Stimulated activated naive CD4-positive, alpha-beta T cell (primary cell): ENCODE measurements around the gene UBE2G2.

ENCODE experiments used
- DNase-seq, 6 experiments: peaks; one replicate each; lab custom pipeline; 2025; lab: John Stamatoyannopoulos, UW

Gene UBE2G2

DNA sequence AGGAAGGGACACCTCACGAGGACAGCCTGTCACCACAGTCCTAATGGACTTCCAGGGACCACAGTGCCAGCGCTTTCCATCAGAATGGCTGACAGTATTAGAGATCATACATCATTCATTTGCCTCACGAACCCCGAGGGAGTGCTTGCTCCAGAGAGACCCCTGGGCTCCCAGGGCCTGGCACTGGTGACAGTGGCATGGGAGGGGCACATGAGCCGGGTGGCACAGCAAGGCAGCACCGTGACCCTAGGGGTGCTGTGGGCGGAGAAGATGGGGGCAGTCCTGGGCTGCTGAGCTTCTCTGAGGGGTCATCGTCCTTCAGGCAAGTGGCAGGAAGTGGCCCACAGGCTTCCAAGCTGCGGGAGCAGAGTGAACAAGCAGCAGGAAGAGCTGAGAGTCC, 73.9 kb downstream of the UBE2G2 start:
- DNase-seq = no peak

GRCh38 chr21:44727321-44727720, 74.3 kb downstream of the UBE2G2 start:
- no peak for DNase-seq

DNA sequence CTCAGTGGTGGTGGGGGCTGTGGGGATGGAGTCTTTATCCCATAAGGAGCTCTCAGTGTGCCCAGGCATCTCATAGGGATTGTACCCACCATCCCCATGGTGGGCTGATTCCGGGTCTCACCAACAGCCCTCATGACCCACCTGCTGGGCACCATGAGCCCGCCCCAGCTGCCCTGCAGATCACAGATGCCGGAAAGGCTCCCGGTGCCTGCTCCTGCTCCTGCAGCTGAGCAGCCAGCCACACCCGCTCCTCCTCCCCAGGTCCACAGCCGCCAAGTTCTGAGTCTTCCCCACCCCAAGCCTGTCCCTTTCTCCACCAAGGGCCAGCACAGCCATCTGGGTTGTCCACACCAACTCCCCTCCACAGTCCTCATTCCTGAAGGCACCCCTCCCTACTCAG, 74.8 kb downstream of the UBE2G2 start:
- no peak for DNase-seq

GRCh38 chr21:44724926-44725325, 76.7 kb downstream of the UBE2G2 start:
- no peak for DNase-seq

DNA sequence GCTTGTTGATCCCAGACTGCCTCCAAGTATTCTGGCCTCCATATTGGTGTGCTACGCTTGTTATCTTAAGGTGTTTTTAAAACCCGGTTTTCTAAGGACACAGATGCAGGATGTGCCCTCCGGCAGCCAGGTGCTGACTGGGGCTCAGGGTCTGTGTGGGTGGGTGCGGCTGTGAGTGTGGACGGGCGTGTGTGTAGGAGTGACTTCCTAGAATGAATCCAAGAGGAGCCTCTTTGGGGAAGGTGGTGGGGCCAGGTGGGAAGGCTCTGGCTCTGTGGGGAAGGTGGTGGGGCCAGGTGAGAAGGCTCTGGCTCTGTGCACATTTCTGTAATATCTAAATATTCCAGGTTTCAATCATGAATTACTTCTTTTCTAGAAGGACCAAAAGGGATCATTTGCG, 77.4 kb downstream of the UBE2G2 start:
- no peak for DNase-seq

GRCh38 chr21:44723177-44724131, 78.2 kb downstream of the UBE2G2 start:
- DNase-seq = peak in 2 of 6 experiments; percentile 16 to 29

DNA sequence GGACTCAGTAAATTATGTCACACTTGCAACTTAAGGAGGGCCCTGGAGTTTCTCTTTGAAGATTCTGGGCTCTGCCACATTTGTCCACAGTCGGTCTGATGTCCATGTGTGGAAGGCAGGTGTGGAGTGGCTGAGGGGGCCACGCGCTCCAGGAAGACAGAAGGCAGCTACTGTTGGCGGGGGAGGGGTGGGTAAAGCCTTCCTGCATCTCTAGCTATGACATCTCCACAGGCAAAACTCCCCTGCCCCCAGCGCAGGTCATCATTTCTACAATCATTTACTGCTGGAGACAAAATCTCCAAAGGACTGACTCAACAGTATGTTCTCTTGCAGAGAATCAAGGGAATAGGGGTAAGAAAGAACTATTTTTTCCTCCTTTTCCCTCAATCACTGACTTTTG, 78.9 kb downstream of the UBE2G2 start:
- no peak for DNase-seq

- DNase-seq = no peak
Measured at GRCh38 chr21:44720170-44720569, 81.5 kb downstream of the UBE2G2 start.
